NT2/D1 (cell line): Measurements from ENCODE around the gene LRCOL1.

Experiments used
- SUZ12 ChIP-seq: IDR thresholded peaks from 2 replicates; pipeline ENCODE4 v1.6.1; 2011; ENCODE audit not compliant: insufficient read length, insufficient read depth; ENCODE audit errors: extremely low read depth
- YY1 ChIP-seq: IDR thresholded peaks from 2 replicates; pipeline ENCODE4 v1.6.1; 2011; ENCODE audit not compliant: insufficient read length, insufficient read depth

GRCh38 chr12:132562489-132563021, 47.8 kb downstream of the LRCOL1 start:
- TF ChIP-seq YY1 (no peak), SUZ12 (no peak)
